Colonic mucosa (tissue), 4 donors: ENCODE measurements around the gene GTF3C5. TPM values are rescaled to one million over a fixed set of nuclear protein-coding genes. Genes with fewer than 3 reads are reported as not detected.

ENCODE experiments used
- DNase-seq: peaks from one replicate; pipeline ENCODE4 v3.0.0-alpha.2; 2020
- H3K27ac ChIP-seq: fragments of 200-600 bp; one replicate; pipeline ENCODE4 v1.8.0; 2021
- H3K27me3 ChIP-seq: fragments of 200-600 bp; one replicate; pipeline ENCODE4 v1.8.0; 2021
- H3K36me3 ChIP-seq: fragments of 200-600 bp; one replicate; pipeline ENCODE4 v1.8.0; 2021
- H3K4me1 ChIP-seq: fragments of 200-600 bp; one replicate; pipeline ENCODE4 v1.8.0; 2021; ENCODE audit warnings: mild to moderate bottlenecking
- H3K4me3 ChIP-seq: fragments of 200-600 bp; one replicate; pipeline ENCODE4 v1.8.0; 2021
- H3K9ac ChIP-seq, 2 donors: one replicate each; pipeline ENCODE4 v1.7.0; 2013; ENCODE audit warnings: control low read depth in 2 of 2, low read depth in 2 of 2, low read length in 2 of 2
- H3K9me3 ChIP-seq: fragments of 200-600 bp; one replicate; pipeline ENCODE4 v1.8.0; 2021
- intact Hi-C: fragments of 100-400 bp; cut with DNase I; formaldehyde crosslinking; loops from one replicate; pipeline ENCODE4 v1.14.1; 2022
- total RNA-seq, 2 donors: library from RNA; stranded (reverse); fragmentation: NEBNext Ultra II Directional in 1 of 2; extraction: Animal tissue kit (Norgen Biotek cat#: 25700) in 1 of 2; gene quantifications; one replicate each; pipeline ENCODE4 v1.2.1, GENCODE V29; 2021
- TF ChIP-seq, protein P1 (sequence below): fragments of 200-600 bp; IDR thresholded peaks from one replicate; pipeline ENCODE4 v1.8.0; 2022; ENCODE audit warnings: antibody characterized with exemption, mild to moderate bottlenecking
- donor health status: healthy.
- donor health status: DM: no; HTN: no; CAD: no.
- donor health status: DM: no; HTN: no; CAD: no.

The GTF3C5 gene
- total RNA-seq, 2 donors from 2014 or later = 42.3 to 70.9 TPM

DNA sequence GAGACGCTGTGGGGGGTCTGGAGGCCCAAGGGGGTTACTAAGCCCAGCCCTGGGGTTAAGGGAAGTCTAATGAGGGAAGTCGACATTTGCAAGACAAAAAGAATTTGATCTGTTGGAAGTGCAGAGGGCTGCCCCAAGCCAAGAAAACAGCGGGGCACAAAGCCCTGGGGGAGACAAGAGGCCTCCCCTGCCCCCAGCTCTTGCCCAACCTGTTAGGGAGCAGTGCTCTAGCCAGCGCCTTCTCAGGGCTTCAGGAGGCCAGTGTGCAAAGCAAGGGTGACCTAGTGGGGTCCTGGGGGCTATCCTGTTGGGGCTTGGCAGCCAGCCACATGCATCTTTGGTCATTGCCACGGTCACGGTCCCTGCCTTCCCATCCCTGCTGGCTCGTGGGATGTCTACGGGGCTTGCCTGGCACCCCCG, 27.1 kb upstream of the GTF3C5 start:
- peaks cover 9% of the 10 kb centered on the region for H3K27me3 ChIP-seq
- peaks cover 5% of the 10 kb centered on the region for H3K4me1 ChIP-seq
- intact Hi-C loops = no loop called here
- no peak overlapping the region for H3K9ac ChIP-seq
- no peak overlapping the region for H3K27ac ChIP-seq
- no peak overlapping the region for H3K4me3 ChIP-seq
- TF ChIP-seq, protein P1, sequence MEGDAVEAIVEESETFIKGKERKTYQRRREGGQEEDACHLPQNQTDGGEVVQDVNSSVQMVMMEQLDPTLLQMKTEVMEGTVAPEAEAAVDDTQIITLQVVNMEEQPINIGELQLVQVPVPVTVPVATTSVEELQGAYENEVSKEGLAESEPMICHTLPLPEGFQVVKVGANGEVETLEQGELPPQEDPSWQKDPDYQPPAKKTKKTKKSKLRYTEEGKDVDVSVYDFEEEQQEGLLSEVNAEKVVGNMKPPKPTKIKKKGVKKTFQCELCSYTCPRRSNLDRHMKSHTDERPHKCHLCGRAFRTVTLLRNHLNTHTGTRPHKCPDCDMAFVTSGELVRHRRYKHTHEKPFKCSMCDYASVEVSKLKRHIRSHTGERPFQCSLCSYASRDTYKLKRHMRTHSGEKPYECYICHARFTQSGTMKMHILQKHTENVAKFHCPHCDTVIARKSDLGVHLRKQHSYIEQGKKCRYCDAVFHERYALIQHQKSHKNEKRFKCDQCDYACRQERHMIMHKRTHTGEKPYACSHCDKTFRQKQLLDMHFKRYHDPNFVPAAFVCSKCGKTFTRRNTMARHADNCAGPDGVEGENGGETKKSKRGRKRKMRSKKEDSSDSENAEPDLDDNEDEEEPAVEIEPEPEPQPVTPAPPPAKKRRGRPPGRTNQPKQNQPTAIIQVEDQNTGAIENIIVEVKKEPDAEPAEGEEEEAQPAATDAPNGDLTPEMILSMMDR = no peak
- no peak for DNase-seq
- H3K36me3 ChIP-seq = no peaks in the 10 kb centered on the region
- H3K9me3 ChIP-seq = no peaks in the 10 kb centered on the region

- Histone ChIP-seq H3K27me3 (peaks cover 9% of the 10 kb centered on the region), H3K36me3 (no peaks in the 10 kb centered on the region), H3K9me3 (no peaks in the 10 kb centered on the region), H3K4me3 (no peak overlapping the region), H3K27ac (no peak overlapping the region), H3K4me1 (peaks cover 5% of the 10 kb centered on the region), H3K9ac (no peak overlapping the region)
- intact Hi-C loops = no loop called here
- no peak for DNase-seq
- TF ChIP-seq, protein P1 = no peak
Measured at GRCh38 chr9:133004091-133004998, 26.5 kb upstream of the GTF3C5 start.

DNA sequence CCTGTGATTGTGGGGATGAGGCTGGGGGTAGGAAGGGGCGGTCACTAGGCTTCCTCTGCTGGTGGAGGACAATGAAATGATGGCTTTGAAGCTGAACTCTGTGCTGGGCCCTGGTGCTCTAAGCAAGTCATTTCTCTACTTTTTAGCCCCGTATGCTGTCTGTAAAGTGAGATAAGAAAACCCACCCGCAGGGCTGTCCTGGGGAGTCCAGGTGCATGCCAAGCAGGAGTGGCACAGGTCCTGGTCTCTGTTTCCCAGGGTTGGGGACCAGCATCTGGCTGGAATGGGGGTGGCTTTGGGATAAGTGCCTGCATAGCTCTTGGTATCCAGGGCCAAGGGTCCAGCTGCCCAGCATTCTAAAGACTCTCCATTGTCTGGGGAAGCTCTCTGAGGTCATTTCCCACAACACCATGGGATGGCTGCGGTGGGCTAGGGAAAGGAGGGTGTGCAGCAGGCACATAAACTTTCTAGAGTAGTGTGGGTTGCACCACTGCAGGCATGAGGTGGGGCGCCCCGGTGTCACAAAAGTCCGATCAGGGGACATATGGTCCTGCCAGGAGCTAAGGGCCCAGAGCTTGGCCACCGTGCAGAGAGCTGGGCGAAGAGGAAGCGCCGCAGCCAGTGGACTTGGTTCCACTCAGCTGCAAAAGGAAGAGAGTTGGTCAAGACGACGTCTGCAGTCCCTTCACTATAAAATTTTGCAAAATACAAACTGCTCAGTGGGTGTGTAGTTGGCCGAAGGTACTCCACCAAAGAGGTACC, 25.6 kb upstream of the GTF3C5 start:
- Histone ChIP-seq H3K9me3 (no peaks in the 10 kb centered on the region), H3K4me1 (peaks cover 8% of the 10 kb centered on the region), H3K27me3 (peaks cover 9% of the 10 kb centered on the region), H3K4me3 (no peak overlapping the region), H3K9ac (no peak overlapping the region), H3K36me3 (no peaks in the 10 kb centered on the region), H3K27ac (no peak overlapping the region)
- no peak for DNase-seq
- TF ChIP-seq, protein P1 = no peak
- intact Hi-C loops = no loop called here

DNA sequence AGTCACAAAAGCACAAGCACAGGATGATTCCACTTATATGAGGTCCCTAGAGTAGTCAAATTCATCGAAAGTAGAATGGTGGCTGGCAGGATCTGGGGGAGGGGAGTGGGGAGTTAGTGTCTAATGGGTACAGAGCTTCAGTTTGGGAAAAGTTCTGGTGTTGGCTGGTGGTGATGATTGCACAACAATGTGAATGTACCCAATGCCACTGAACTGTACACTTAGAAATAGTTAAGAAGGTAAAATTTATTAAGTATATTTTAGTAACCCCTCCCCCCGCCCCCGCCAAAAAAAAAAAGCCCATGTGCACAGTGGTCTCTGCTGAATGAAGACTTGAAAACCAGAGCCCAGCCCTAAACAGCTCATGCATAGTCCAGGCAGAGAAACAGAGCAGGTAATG, 24.8 kb upstream of the GTF3C5 start:
- intact Hi-C loops = no loop called here
- H3K9me3 ChIP-seq = no peaks in the 10 kb centered on the region

GRCh38 chr9:133006731-133007352, 24.0 kb upstream of the GTF3C5 start:
- Histone ChIP-seq H3K9ac (no peak overlapping the region), H3K36me3 (no peaks in the 10 kb centered on the region), H3K27me3 (peaks cover 9% of the 10 kb centered on the region), H3K9me3 (no peaks in the 10 kb centered on the region), H3K4me3 (no peak overlapping the region), H3K27ac (no peak overlapping the region), H3K4me1 (peaks cover 8% of the 10 kb centered on the region)
- no peak for DNase-seq
- intact Hi-C loops = no loop called here
- TF ChIP-seq, protein P1 = no peak

More for the DNA sequence above, 24.8 kb upstream of the GTF3C5 start:
- no peak for DNase-seq
- Histone ChIP-seq H3K36me3 (no peaks in the 10 kb centered on the region), H3K4me3 (no peak overlapping the region), H3K27ac (no peak overlapping the region), H3K9ac (no peak overlapping the region), H3K27me3 (peaks cover 9% of the 10 kb centered on the region), H3K4me1 (peaks cover 8% of the 10 kb centered on the region)
- TF ChIP-seq, protein P1 = no peak
